Stimulated activated CD4-positive, alpha-beta T cell treated with anti-CD3 and anti-CD28 coated beads, Interleukin-1b, Interleukin-23, amount 100 ng/mL, for 48 hours (primary cell): Measurements from ENCODE around the gene TIFAB.

Source experiments
- DNase-seq: peaks from one replicate; pipeline ENCODE4 v3.0.0-alpha.2; 2020

TIFAB gene

GRCh38 chr5:135481387-135481786 lies 29.2 kb upstream of the TIFAB start:
- no peak for DNase-seq

- no peak for DNase-seq
Measured at GRCh38 chr5:135480511-135480910, 28.4 kb upstream of the TIFAB start.

- no peak for DNase-seq
Measured at GRCh38 chr5:135478938-135479337, 26.8 kb upstream of the TIFAB start.

- DNase-seq = no peak
Measured at GRCh38 chr5:135477613-135478066, 25.5 kb upstream of the TIFAB start.

GRCh38 chr5:135476615-135477581 lies 24.7 kb upstream of the TIFAB start:
- DNase-seq = no peak

- DNase-seq = no peak
Measured at GRCh38 chr5:135473956-135474670, 22.0 kb upstream of the TIFAB start.

- no peak for DNase-seq
Measured at GRCh38 chr5:135472141-135472540, 20.0 kb upstream of the TIFAB start.

GRCh38 chr5:135471726-135472125 lies 19.6 kb upstream of the TIFAB start:
- DNase-seq = no peak

GRCh38 chr5:135469911-135470310 lies 17.8 kb upstream of the TIFAB start:
- DNase-seq = no peak

GRCh38 chr5:135468541-135468940 lies 16.4 kb upstream of the TIFAB start:
- DNase-seq = no peak

GRCh38 chr5:135467871-135468485 lies 15.8 kb upstream of the TIFAB start:
- no peak for DNase-seq

GRCh38 chr5:135467051-135467625 lies 15.0 kb upstream of the TIFAB start:
- DNase-seq = no peak

- peak; percentile 74 for DNase-seq
Measured at GRCh38 chr5:135466178-135467050, 14.3 kb upstream of the TIFAB start.

- no peak for DNase-seq
Measured at GRCh38 chr5:135465391-135466122, 13.4 kb upstream of the TIFAB start.

- peak; percentile 53 for DNase-seq
Measured at GRCh38 chr5:135462304-135462703, 10.2 kb upstream of the TIFAB start.

GRCh38 chr5:135461481-135462151 lies 9.5 kb upstream of the TIFAB start:
- no peak for DNase-seq

GRCh38 chr5:135460246-135461033 lies 8.3 kb upstream of the TIFAB start:
- no peak for DNase-seq

- no peak for DNase-seq
Measured at GRCh38 chr5:135458921-135459331, 6.8 kb upstream of the TIFAB start.

GRCh38 chr5:135458356-135458755 lies 6.2 kb upstream of the TIFAB start:
- no peak for DNase-seq
